Kidney (tissue), 14 donors: ENCODE measurements around the gene LIPC. TPM values are rescaled to one million over a fixed set of nuclear protein-coding genes. Genes with fewer than 3 reads are reported as not detected.

Source experiments
- DNase-seq, 5 donors: peaks; one replicate each; pipeline ENCODE4 v3.0.0-alpha.2; 2013 to 2020
- FAIRE-seq: peaks from 2 replicates; lab custom pipeline; 2012; peaks lifted over from hg19 to GRCh38; lab: Jason Lieb, UNC
- H3K27ac ChIP-seq, 2 donors: one replicate each; pipeline ENCODE4 v1.7.0; 2013; ENCODE audit warnings: low read depth in 2 of 2, low read length in 2 of 2, inconsistent platforms in 1 of 2
- H3K27me3 ChIP-seq: one replicate; pipeline ENCODE4 v1.7.1; 2013; ENCODE audit warnings: low read length, inconsistent platforms; ENCODE audit not compliant: control insufficient read depth, insufficient read depth
- H3K36me3 ChIP-seq, 3 donors: one replicate each; pipeline versions ENCODE4 v1.7.0 to v1.7.1; 2013; ENCODE audit warnings: low read length in 3 of 3, control low read depth in 1 of 3, inconsistent platforms in 1 of 3; ENCODE audit not compliant: insufficient read depth in 3 of 3, control insufficient read depth in 2 of 3
- H3K4me1 ChIP-seq, 3 donors: one replicate each; pipeline versions ENCODE4 v1.7.0 to v1.7.1; 2013; ENCODE audit warnings: low read length in 3 of 3, inconsistent platforms in 1 of 3, low read depth in 1 of 3; ENCODE audit not compliant: control insufficient read depth in 2 of 3, insufficient read depth in 2 of 3
- H3K4me3 ChIP-seq, 3 donors: one replicate each; pipeline versions ENCODE4 v1.7.0 to v1.8.1; 2013; ENCODE audit warnings: low read length in 3 of 3, control low read depth in 1 of 3, inconsistent platforms in 1 of 3
- H3K9ac ChIP-seq, 3 donors: one replicate each; pipeline versions ENCODE4 v1.7.0 to v1.7.1; 2013; ENCODE audit warnings: low read length in 3 of 3, control low read depth in 1 of 3, inconsistent platforms in 1 of 3
- H3K9me3 ChIP-seq, 3 donors: one replicate each; pipeline versions ENCODE4 v1.7.0 to v1.7.1; 2013; ENCODE audit warnings: low read length in 3 of 3, control low read depth in 1 of 3, inconsistent platforms in 1 of 3; ENCODE audit not compliant: control insufficient read depth in 2 of 3, insufficient read depth in 1 of 3
- intact Hi-C: fragments of 100-400 bp; cut with DNase I; formaldehyde crosslinking; loops from one replicate; pipeline ENCODE4 v1.11.1; 2022
- polyA plus RNA-seq: library from polyadenylated mRNA; stranded (reverse); fragments of 350-450 nt; fragmentation: Illumina TruSeq; extraction: RNeasy Lipid Tissue Mini Kit (QIAGEN cat#74804); gene quantifications from one replicate; pipeline ENCODE4 v1.2.3, GENCODE V29; 2014; ENCODE audit warnings: low read depth, low replicate concordance; ENCODE audit not compliant: insufficient read depth
- total RNA-seq: library from RNA; stranded (reverse); fragmentation: NEBNext Ultra II Directional; extraction: Animal tissue kit (Norgen Biotek cat#: 25700); gene quantifications from one replicate; pipeline ENCODE4 v1.2.1, GENCODE V29; 2021
- TF ChIP-seq, protein P1 (sequence below): IDR thresholded peaks from 3 replicates; pipeline ENCODE4 v1.5.1; 2012; ENCODE audit warnings: mild to moderate bottlenecking, moderate library complexity, borderline replicate concordance; ENCODE audit not compliant: insufficient read depth; ENCODE audit errors: extremely low read depth
- donor health status: control.
- donor health status: control.
- donor health status: control.
- donor health status: control.
- donor health status: control.
- donor health status: DM: yes; HTN: yes; CAD: no.
- donor health status: Normal renal cell carcinoma (clear cell type).

The LIPC gene
- total and polyA plus RNA-seq, 2 donors from 2014 or later = 9.9 to 21.6 TPM

DNA sequence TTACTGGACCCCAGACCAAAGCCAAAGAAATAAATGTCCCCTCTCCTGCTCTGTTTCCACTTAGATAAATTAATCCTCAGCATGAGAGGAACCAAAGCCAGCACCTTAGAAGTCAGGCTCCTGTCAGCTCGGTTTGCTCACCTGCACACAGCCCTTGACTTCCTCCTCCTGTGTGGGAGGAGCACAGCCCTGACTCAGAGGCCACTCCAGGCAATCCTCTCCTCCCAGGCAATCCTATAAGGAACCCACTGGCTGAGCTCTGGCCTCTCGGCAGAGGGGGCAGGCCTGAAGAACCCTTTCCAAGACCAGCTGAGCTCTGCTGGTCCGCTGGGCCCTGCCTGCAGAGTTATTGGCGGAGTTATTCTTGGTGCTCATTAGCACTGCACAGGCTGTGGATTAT is 30.8 kb downstream of the LIPC start:
- Histone ChIP-seq H3K36me3 (no peaks in the 10 kb centered on the region), H3K4me1 (peaks cover 6 to 31% (median 25%) of the 10 kb centered on the region in 3 donors), H3K4me3 (no peak overlapping the region), H3K9ac (peak overlapping the region in 1 of 3 donors; percentile 43), H3K9me3 (no peaks in the 10 kb centered on the region), H3K27ac (peak overlapping the region in 1 of 2 donors; percentile 18), H3K27me3 (no peaks in the 10 kb centered on the region)
- intact Hi-C loops = no loop called here
- FAIRE-seq (no peak), DNase-seq (peak in 3 of 5 donors; percentile 59 to 83 (median 64))
- TF ChIP-seq, protein P1, sequence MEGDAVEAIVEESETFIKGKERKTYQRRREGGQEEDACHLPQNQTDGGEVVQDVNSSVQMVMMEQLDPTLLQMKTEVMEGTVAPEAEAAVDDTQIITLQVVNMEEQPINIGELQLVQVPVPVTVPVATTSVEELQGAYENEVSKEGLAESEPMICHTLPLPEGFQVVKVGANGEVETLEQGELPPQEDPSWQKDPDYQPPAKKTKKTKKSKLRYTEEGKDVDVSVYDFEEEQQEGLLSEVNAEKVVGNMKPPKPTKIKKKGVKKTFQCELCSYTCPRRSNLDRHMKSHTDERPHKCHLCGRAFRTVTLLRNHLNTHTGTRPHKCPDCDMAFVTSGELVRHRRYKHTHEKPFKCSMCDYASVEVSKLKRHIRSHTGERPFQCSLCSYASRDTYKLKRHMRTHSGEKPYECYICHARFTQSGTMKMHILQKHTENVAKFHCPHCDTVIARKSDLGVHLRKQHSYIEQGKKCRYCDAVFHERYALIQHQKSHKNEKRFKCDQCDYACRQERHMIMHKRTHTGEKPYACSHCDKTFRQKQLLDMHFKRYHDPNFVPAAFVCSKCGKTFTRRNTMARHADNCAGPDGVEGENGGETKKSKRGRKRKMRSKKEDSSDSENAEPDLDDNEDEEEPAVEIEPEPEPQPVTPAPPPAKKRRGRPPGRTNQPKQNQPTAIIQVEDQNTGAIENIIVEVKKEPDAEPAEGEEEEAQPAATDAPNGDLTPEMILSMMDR = no peak

DNA sequence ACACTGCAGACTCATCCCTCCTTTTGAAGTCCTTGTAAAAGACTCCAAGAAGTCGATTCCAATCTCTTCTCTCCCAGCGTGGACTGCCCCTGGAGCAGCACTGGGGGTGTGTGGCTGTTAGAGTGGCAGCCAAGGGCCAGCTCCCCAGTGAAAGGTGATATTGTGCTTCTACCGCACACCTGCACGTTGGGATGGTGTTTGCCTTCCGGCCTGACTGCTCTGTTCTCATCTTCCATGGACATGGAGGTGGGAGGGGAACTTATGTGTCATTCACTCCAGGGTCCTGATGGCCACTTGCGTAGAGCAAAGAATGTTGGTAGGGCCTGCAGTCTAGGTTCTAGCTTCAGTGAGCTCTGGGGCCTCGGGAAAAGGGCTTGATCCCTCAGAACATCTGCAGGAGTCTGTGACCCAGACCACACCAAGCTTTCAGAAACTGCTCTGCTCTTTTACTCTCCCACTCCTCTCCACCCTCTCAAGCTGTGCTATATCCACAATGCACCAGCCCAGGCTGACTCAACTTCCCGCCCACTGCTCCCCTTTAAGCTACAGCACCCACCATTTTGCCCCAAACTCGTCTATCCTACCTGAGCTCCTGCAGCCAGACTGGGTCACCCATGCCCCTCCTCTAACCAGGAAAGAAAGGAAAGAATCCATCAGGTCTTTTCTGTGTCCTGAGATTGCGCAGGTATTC is 31.3 kb downstream of the LIPC start:
- Histone ChIP-seq H3K4me1 (peaks cover 6 to 35% (median 30%) of the 10 kb centered on the region in 3 donors), H3K9me3 (no peaks in the 10 kb centered on the region), H3K27ac (peak overlapping the region in 1 of 2 donors; percentile 18), H3K4me3 (no peak overlapping the region), H3K9ac (peak overlapping the region in 1 of 3 donors; percentile 43), H3K27me3 (no peaks in the 10 kb centered on the region), H3K36me3 (no peaks in the 10 kb centered on the region)
- intact Hi-C loops = no loop called here
- DNase-seq (peak in 1 of 5 donors; percentile 47), FAIRE-seq (no peak)
- TF ChIP-seq, protein P1 = no peak

DNA sequence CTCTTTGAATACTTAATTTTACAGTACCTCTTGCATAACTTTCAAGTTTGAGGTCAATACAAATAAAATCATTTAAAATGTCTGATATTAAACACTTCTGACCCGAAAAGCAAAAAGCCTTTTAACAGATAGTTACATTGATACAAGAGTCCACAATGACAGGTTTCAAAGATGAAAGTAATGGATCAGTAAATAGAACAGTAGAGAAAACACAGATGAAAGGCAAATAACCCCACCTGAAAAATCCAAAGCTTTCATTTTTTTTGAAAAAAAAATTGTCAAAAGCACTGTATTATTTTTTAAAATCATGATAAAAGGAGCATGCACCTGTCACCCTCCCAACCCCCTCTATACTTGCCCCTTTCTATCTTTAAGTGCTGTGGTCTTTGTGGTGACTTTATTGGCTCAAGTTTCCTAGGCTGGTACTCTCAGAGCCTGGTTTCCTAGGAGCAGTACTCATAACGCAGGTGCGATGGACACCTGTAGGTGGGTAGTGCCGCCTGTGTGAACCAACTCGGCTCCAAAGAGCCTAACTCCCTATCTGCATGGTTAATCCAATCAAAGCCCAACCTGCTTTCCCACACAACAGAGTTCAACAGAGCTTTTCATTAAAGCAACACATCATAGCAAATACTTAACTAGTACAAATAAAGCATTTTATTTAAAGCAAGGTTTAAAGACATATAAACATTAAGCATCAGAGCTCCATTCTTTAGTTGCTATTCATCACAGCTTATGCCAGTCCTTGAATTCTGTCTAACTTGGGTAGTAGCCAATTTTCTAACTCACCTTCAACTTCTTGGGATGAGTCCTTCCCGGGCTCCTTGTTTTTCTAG is 32.2 kb downstream of the LIPC start:
- TF ChIP-seq, protein P1 = no peak
- H3K4me3 ChIP-seq = no peak overlapping the region
- no peaks in the 10 kb centered on the region for H3K9me3 ChIP-seq
- peaks cover 6 to 34% (median 32%) of the 10 kb centered on the region in 3 donors for H3K4me1 ChIP-seq
- DNase-seq = peak in 1 of 5 donors; percentile 58
- H3K36me3 ChIP-seq = no peaks in the 10 kb centered on the region
- no peaks in the 10 kb centered on the region for H3K27me3 ChIP-seq
- no peak overlapping the region for H3K9ac ChIP-seq
- H3K27ac ChIP-seq = no peak overlapping the region
- FAIRE-seq = no peak
- intact Hi-C loops = no loop called here
